GM12865 (cell line): ENCODE measurements around the gene TGFB1.

Experiments used
- DNase-seq: peaks from one replicate; pipeline ENCODE4 v3.0.0; 2010; ENCODE audit warnings: low read depth
- H3K4me3 ChIP-seq: 2 replicates; pipeline ENCODE4 v1.5.1; 2011; ENCODE audit warnings: mild to moderate bottlenecking, low read depth, low read length, control low read depth
- CTCF ChIP-seq: IDR thresholded peaks from 2 replicates; pipeline ENCODE4 v1.5.1; 2011; ENCODE audit warnings: low read length, control low read depth, low read depth, inconsistent platforms; ENCODE audit not compliant: insufficient read depth; ENCODE audit errors: missing control alignments

TGFB1 gene

GRCh38 chr19:41302624-41303351, 50.9 kb downstream of the TGFB1 start:
- DNase-seq = peak; percentile 88
- peak overlapping the region; percentile 17 for H3K4me3 ChIP-seq
- no peak for TF ChIP-seq CTCF

- TF ChIP-seq CTCF = no peak
- DNase-seq = no peak
- no peak overlapping the region for H3K4me3 ChIP-seq
Measured at GRCh38 chr19:41300555-41300954, 53.2 kb downstream of the TGFB1 start.

- TF ChIP-seq CTCF = no peak
- DNase-seq = no peak
- H3K4me3 ChIP-seq = no peak overlapping the region
Measured at GRCh38 chr19:41299755-41300089, 54.0 kb downstream of the TGFB1 start.

GRCh38 chr19:41299046-41299754, 54.5 kb downstream of the TGFB1 start:
- no peak overlapping the region for H3K4me3 ChIP-seq
- no peak for TF ChIP-seq CTCF
- no peak for DNase-seq

GRCh38 chr19:41298348-41298964, 55.3 kb downstream of the TGFB1 start:
- 0 out of 2 replicates have a peak overlapping the region, but pooled peaks have one; percentile 23 for H3K4me3 ChIP-seq
- TF ChIP-seq CTCF = no peak
- DNase-seq = peak; percentile 69

GRCh38 chr19:41297628-41298347, 55.9 kb downstream of the TGFB1 start:
- TF ChIP-seq CTCF = no peak
- DNase-seq = peak; percentile 90
- peak overlapping the region; percentile 23 for H3K4me3 ChIP-seq
